NCI-H1417 treated with DMSO at 0.1 percent for 48 hours (cell line): ENCODE results near the gene ACTA2.

ENCODE experiments used
- DNase-seq: peaks from one replicate; lab custom pipeline; 2025; lab: John Stamatoyannopoulos, UW

ACTA2 gene

DNA sequence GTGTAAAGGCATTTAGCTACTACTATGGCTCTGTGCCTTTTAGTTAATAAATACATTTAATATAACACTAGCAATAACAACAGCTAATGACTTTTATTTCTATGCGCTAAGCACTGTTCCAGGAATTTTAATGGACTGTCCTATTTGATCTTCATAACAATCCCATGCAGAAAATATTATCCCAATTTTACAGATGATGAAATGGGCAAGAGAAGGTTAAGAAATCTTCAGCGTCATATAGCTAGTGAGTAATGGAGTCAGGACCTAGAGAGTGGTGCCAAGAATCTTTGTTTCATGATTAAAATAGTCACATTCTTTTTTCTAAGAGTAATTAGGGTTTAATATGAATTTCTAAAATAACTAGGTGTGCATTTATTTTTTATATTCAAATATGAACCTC is 32.4 kb downstream of the ACTA2 start:
- no peak for DNase-seq

DNA sequence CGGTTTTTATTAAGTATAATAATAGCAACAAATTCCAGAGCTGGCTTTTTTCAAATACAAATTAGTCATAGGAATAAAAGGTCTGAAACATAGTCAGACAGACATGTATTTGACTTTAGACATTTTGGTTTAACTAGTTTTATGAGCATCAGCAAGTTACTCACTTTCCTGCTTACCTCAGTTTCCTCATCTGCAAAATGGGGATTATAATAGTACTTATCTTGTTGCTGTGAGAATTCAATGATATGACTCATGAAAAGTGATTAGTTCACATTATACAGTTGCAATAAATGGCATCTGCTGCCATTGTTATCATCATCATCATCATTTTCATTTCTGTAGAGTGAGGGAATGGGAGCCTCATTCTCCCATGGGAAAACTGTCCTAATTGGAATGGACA is 33.5 kb downstream of the ACTA2 start:
- DNase-seq, result no peak

DNA sequence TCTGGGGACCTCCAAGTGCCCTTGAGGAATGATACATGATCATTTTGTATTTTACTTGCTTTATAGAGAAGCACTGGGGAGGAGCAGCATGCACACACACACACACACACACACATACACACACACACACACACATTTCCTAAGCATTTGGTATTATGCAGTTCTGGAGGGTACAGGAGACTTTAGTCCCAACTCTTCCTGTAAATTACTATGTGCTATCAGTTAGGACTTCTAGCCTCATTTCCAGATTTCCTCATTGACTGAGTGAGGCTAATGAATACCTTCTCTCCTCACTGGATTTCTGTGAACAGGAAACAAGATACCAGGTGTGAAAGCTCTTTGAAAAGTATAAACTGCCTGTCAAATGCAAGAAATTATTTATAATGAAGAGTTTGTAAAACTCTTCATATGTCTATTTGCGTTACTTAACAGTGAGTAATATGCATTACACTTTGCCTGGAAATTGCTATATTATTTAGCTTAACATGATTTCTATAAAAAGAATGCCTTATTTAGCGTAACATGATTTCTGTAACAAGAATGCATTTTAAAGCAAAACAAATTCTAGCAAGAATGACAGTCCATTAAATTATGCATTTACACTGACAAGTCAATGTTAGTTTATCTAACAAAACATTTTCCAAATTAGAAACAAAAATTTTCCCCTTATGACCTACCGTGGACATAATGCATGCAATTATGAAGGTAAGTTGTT is 34.2 kb downstream of the ACTA2 start:
- no peak for DNase-seq

DNA sequence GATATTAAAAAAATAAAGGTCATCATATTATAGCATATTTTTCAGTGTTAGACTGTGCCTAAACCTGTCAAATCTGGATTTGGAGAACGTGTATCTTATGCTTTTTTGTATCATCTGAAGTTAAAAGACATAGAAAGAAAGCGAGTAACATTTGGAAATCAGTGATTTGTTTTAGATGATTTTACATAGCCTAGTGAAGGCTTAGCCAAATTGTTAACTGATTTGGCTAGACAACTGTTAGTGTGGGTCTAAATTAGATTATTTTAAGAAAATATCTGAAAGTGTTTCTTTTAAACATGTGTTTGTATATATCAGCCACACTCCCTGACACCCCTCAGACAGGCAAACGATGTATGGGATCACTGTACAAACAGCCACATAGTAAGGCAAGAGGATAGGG is 35.6 kb downstream of the ACTA2 start:
- DNase-seq, result no peak

DNA sequence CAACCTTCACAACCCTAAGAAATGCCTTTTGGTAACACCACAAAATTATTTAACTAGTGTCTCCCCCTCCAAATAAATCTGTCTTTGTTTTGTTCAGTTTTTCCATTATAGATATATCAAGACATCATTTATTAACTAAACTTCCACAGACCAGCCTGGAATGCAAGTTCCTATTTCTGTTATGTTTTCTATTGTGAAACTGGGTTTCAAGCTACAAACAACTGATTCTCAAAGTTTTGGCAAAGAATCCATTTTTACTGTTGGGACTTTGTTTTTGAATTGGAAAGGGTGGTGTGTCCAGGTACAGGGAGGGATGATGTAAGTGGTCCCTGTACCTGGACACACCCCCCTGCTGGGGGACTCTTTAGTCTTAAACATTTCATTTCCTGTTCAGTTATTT is 36.3 kb downstream of the ACTA2 start:
- DNase-seq, result no peak

DNA sequence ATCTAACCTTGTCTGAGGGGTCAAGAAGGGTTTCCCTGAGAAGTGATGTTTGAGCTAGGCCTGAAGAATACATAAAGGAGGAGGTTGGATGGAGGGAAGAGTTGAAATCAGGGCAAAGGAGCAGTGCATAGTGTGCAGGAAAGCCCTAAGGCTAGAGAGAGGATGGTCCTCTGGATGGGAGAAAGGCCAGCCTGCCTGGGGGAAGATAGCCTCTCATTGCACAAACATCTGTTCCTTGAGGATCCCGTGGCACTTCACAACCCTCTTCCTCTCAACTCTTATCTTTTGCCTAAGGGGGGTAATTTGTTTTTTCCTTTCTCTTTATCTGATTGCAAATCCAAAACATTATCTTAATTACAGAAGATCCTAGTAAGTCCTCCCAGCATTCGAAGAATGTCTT is 36.8 kb downstream of the ACTA2 start:
- DNase-seq, result no peak

DNA sequence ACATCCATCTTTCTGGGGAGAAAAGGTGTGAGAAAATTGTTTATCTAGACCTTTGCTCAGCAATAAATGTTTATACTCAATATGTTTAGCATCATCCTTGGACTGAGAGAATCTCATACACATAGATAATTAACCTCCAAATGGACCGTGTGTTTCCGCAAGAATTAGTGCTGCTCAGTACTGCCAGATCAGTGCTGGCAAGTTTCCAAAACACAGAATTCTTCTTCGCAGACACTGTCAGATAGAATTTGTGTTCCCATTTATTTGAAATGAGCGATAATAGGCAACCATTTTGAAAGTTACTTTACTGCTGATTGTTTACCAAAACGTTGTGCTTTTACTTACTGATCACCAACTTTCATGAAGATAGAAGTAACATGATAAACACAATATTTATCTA is 38.8 kb downstream of the ACTA2 start:
- DNase-seq, result no peak

DNA sequence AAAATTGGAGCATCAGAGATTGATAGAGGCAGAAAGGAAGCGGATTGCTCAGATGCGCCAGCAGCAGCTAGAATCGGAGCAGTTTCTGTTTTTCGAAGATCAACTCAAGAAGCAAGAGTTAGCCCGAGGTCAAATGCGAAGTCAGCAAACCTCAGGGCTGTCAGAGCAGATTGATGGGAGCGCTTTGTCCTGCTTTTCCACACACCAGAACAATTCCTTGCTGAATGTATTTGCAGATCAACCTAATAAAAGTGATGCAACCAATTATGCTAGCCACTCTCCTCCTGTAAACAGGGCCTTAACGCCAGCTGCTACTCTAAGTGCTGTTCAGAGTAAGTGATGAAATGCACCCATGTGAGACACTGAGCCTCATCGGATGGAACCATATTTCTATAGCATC is 39.4 kb downstream of the ACTA2 start:
- DNase-seq, result peak; percentile 29

DNA sequence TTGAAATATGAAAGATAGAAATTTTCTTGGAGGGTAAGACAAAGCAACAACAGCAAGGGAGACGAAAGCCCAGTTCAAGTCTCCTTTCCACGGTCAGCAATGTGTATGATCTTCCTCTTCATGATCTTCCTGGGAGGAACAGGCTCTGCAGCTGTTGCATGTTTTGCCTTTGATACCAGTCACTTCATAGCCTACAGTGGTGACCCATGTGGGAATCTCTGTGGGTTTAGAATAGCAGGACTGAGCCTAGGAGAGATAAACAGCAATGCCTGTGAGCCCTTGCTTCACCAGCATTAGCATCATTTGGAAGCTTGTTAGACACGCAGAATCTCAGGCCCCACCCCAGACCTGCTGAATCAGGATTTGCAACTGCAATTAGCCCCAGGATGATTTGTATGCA is 40.7 kb downstream of the ACTA2 start:
- DNase-seq, result no peak

DNA sequence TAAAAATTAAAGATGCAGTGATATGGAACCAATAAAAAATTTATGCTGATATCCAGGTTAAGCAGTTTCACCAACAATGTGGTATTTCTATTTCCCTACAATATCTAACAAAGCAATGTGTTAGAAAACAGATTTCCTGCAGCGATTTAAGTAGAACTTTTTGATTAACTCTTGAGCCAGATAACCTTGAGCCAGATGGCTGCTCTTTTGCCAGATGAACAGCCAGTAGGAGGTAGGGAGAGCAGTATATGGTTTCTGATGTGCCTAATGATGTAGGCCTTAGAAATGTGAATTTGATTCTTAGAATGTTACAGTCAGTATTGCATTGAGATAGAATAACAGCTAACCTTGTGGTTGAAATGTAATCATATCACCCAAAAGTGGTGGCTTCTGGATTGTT is 41.5 kb downstream of the ACTA2 start:
- DNase-seq, result no peak

DNA sequence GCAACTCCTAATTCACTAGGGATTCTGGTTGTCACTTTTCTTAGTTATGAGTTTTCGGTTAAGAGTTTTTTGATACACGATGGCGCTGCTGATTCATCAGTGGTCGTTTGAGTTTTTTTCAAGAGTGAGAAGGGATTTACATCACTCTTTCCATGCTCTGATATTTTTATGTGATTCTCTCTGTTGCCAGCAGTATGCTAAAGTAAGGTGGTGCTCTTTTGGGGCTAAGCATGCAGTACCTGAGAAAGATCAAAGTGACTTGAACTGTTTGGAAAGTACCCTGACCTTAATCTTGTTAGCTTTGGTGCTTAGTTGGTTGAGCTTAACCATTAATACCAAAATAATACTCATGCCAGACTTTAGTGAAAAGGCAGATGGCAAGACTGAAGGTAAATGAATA is 44.4 kb downstream of the ACTA2 start:
- DNase-seq, result no peak

DNA sequence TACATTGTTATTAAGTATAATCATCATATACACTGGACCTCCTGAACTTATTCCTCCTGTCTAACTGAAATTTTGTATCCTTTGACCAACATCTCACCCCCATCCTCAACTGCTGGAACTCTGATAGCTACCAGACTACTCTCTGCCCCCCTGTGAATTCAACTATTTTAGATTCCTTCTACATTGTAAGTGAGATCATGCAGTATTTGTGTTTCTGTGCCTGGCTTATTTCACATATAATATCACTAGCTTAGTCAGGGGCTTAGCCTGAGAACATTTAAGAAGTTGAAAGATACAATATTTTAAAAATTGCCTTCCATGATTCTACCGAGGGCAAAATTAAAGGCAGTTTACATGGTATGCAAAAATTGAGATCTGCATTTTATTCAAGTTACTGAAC is 45.7 kb downstream of the ACTA2 start:
- no peak for DNase-seq

DNA sequence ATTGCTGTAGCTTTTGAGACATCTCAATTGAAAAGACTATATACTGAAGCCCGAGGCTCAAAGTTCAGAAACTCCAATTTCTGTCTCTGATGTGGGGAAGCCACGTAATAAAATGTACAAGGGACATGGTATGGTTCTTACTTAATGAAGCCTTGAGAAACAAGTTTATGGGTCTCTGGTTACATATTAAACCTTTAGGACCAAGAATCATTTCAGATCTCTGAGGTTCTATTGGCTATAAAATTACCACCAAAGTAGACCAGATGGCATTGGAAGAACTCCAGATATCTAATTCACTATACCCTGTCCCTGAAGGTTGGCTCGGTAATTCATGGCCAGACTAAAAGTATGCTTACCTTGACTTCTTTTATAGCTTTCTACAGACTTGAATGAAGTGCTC is 48.9 kb downstream of the ACTA2 start:
- DNase-seq, result no peak

DNA sequence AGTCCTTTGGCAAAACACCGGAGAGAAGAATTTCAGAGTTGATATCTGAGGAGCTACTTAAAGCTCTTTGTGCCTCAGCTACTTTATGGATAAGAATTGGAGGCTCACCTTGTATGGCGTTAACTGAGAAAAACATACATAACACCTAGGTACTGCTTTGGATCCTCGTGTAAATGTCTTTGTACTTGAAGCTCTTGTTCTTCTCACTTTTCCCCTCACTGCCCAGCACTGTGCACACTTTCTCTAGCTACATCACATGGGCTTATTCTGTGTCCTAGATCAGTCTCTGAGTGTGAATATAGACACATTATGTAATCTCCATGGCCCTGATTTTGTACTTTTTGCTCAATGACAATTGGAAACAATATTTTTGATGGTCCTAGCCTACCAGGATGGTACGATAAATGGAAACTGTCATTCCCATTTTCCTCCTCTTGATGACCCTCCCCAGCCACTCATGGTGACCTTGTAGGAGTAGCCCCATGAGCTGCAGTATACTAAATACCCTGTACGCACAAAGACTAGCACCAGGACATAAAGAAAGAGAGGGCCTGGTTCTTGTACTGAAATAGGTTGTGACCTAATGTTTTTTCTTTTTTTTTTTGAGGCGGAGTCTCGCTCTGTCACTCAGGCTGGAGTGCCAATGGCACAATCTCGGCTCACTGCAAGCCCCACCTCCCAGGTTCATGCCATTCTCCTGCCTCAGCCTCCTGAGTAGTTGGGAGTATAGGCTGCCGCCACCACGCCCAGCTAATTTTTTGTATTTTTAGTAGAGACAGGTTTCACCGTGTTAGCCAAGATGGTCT is 50.4 kb downstream of the ACTA2 start:
- no peak for DNase-seq

DNA sequence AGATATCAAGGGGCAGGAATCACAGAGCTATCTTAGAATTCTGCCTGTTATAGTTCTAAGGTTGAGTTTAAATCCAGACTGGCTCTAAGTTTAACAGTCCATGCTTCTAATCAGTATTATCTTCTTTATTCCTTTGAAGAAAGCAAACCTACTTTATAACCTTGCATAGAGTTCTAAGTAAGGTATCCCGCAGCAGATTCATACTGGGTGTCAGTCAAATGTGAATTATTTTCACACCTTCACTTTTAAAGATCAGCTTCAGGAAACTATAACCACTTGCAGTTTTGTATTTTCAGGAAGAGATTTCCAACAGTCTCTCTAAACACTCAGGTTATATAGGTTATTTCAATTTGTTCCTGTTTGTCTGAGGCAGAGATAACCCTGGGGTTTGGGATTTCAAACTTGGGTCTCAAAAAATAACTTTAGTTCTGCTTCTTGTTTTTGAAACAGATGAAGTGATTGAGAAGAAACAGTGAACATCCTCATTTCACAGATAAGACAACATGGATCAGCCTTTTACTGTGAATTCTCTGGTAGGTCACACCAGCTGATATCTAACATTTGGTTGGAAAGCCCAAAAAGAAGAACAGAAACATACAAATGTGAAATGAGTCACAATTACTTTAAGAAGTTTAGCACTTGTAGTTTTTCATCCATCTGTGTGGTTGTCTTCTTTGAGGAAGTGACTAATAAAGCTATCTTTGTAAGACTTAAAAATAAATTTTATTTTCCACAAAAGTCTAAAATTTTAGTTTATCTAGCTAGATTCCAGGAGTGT is 51.2 kb downstream of the ACTA2 start:
- DNase-seq, result no peak

DNA sequence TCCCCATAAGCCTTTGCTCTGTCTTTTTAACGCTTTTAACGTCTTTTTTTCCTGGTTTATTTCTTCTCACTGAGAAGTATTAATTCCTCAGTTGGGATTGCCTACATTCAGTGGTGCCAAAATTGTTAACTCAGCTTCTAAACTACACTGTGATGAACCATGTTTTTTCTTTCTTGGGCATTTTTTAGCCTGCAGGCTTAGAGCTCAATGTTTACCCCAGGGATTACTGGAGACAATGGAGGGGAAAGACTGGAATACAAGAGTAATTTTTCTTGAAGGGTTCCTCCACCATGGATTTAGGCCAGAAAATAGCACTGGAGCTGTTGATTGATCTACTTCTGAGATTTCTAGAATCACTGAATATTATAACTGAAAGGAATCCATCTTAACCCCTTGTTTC is 52.7 kb downstream of the ACTA2 start:
- no peak for DNase-seq

DNA sequence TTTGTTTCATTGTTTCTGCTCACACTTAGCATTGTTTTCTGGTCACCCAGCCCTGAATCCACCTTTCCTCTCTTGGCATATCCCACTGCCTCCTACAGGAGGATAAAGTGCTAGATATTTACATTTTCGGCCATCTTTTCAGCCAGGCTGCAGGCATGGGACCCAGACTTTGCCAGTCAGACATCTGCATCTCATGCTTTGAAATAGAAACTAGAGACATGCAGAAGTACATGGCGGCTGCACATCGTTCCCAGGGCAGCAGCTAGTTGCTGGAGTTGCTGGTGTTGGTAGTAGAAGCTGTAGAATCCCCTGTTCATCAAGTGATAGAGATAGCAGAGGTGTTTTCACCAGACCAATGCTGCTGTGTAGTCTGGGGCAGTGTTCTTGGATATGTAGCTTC is 53.8 kb downstream of the ACTA2 start:
- DNase-seq, result no peak

DNA sequence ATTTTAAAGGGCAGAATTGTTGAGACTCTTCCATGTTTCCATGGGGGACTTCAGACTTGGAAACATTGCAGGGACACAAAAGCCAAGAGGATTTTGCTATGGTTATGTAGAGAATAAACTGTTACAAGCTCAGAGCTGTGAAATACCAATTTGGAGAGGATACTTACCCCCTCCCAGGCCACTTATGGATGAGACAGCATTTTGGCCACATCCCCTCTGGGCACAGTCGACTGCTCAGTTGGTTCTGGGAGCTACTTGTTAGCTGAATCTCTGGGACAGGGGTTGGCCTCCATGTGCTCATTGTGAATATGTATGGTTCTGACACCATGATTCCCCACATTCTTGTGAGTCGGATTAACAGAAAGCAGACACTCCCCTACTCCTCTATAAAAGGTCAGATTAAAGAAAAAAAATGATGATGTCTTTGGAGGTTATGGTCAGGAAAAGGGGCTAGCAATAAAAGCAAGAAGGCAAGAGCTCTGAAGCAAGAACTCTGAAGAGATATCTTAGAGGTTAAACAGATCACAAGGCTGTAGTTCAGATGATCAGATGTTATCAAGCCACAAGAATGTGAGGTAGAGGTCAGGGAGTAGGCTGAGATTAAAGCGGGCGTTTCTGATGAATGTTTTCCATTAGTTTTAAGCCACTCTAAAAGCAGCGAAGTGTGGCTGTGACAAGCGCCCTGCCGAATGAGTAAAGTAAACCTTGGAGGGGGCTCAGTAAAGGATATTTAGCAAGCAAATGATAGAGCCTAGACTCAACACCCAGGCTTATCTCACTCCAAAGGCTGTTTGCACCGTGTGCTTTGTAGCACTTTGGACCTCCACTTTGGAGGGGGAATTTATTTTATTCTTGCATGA is 55.3 kb downstream of the ACTA2 start:
- no peak for DNase-seq

DNA sequence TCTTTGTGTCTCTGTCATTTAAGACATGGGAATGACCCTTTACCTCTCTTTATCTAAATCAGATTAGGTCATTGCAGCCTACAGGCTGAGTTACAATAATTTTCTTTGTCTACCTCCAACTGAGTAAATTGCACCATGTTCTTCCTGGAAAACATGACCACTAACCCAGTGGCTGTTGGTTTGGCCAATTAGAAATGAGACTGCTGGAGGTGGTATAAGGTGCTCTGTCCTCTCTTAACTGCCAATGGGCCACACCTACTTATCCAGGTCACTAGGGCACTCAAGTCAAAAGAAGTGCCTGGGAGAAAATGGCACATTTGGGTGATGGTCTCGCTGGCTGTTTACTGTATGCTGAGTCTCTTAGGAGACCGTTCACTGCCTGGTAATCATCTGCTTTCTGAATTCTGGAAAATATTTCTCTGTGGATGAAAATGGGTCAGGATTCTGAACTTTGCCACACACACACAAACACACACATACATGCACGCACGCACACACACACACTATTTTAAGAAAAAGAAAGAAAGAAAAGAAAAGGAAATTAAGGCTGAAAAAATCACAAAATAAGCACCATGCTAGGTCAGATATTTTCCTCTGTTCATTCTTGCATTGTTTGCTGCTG is 56.1 kb downstream of the ACTA2 start:
- DNase-seq, result no peak

DNA sequence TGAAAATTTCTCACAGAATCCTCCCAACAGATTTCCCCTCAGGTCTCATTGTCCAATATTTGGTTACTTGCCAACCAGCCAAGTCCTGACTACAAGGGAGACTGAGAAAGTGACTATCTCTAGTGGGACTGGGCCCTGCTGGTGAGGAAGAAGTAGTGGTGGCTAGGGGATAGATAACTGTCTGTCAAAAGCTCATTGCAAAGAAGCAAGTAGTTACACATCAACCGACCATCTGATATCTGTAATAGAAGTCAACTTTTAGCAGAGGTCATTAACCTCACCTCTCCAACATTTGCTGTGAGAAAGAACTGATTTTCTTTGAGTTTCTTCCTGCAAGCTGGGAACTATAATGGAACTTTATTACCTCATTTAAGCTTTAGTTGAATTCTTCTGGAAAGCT is 57.3 kb downstream of the ACTA2 start:
- DNase-seq, result no peak

DNA sequence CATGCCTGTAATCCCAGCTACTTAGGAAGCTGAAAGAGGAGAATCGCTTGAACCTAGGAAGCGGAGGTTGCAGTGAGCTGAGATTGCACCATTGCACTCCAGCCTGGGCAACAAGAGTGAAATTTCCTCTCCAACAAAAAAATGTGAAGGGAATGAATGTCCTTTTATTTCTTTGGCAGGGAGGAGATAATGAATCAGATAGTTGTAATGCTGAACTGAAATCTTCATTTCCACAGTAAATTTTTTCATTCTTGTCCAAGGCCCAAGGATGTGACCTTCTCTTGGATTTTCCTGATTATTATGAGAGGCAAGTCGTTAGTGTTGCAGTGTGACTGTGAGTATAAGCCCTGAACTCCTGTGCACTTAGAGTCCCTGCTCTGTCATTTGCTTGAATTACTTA is 59.0 kb downstream of the ACTA2 start:
- no peak for DNase-seq
